Activated T-cell treated with anti-CD3 and anti-CD28 coated beads, Interleukin-2, amount 50 U/mL, for 1 hour (primary cell): ENCODE results near the gene TMEM43.

Experiments
- DNase-seq: peaks from one replicate; pipeline ENCODE4 v3.0.0-alpha.2; 2020

The TMEM43 gene

DNA sequence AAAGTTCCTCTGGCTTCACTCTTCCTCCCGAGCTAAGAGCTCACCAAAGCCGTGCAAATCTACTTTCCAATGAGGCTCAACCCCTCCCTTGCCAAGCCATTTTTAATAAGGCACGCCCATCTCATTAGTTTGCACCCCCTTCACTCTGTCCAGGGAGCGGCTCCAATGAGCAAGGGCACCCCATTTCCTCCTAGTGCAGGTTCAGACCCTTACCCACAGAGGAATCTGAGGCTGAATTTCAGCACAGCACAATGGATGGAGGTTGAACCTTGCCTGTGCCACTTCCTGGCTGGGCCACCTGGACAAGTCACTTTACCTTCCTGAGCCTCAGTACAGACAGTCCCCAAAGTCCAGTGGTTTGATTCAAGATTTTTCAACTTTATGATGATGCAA, 28.1 kb downstream of the TMEM43 start:
- no peak for DNase-seq

DNA sequence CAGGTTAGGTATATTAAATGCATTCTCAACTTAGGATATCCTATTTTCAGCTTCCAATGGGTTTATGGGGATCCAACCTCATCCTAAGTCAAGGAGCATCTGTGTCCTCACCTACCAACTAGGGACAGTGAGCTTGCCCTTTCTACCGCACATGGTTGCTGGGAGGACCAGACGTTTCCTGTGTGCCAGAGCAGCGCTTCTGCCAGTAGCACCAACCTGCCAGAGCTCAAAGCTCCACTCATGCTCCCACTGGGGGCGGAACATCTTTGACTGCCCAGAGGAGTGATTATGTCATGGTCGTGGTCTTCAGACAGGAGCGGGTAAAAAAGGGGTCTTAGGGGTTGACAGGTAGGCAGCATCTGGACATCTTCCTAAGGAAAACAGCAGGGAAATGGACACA, 28.8 kb downstream of the TMEM43 start:
- DNase-seq, result no peak

DNA sequence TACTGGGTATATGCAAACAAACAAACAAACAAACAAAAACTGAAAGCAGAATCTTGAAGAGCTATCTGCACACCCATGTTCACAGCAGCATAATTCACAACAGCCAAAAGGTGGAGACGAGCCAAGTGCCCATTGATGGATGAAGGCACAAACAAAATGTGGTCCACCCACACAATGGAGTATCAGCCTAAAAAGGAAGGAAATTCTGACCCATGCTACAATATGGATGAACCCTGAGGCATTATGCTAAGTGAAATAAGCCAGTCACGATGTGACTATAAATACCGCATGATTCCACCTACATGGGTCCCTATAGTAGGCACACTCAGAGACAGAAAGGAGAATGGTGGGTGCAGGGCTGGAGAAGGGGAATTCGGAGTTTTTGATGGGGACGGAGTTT, 29.4 kb downstream of the TMEM43 start:
- no peak for DNase-seq

DNA sequence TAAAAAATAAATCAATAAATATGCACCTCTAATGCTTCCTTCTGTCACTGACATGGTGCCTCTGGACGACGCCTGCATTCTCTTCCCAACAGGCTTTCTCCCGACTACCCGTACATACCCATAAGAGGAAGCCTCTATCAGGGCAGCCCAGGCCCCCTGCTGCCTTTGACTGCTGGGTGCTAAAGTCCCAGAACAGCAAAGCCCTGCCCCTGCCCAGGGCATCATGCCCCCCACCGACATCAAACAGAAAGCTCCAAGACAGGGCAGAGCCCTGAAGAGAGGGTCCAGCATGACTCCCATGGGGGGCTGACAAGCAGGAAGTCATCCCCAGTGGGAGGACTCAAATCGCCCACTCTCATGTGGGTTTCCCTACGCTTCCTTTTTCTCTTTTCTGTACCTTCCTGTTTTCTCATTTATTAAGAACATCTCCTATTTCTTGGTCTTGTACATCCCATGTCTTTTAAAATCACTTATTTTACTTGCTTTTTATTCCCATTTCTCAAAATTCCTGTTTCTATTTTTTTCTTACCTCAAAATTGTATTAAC, 30.1 kb downstream of the TMEM43 start:
- DNase-seq, result no peak

DNA sequence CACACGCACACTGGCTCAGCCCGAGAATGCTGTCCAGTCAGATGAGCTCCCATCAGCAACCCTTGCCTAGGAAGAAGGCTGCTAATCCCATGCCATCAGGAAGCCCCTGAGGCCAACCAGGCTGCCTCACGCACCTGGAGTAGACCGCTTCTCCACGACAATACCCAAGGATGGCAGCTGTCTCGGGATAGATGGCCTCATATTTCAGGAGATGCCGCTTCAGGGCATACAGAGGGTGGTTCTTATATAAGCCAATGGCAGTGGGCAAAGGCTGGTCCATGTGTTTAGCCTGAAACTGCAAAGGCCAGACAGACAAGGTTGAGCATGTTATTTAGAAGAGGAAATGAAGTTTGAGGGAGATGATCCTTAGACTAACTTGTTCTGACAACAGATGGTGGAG, 31.3 kb downstream of the TMEM43 start:
- DNase-seq, result no peak

DNA sequence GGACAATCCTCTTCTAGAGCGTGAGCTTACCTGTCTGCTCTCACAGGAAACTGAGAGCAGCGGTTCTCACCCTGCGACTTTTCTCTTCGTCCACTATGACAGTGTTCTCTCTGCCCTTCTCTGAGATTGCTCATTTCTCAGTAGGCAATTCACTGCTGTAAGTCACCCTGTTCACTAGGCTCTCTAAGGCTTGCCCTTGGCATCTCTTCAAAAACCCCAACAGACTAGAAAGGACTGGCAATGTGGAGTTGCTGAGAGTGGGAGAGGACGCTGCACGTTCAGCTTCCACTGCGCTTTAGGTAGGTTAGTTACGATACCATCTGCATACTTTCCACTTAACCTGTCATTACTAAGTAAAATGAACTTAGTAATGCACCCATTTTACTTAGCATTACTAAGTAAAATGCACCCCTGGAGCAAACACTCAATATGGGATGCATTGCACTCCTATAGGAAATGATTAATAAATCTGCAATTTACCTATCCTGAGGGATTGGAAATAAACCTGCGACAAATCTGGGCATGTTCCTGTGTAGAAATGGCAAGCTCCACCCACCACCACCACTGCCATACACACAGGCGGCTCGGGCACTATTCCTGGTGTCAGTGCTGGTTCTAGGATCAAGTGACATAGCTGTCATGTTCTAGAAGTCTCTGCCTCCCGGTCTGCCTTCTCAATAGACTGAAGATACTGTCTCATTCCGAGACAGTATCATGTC, 32.1 kb downstream of the TMEM43 start:
- no peak for DNase-seq

DNA sequence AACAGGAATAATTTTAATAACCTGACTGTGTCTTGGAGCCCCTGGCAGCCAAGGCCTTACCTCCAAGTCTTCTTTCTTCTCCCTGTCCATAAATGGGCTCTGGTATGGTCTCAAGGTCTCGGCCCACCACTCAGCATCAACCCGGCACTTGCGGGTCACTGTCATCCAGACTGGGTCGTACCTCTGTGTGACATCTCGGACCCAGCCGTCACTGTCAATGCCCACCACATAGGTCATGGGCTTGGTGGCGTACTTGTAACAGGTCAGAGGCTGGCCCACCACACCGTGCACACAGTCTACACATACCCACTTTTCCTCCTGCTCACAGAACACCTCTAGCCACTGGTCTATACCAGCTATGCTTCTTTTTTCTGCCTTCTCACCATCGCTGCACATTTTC, 33.1 kb downstream of the TMEM43 start:
- DNase-seq, result no peak

DNA sequence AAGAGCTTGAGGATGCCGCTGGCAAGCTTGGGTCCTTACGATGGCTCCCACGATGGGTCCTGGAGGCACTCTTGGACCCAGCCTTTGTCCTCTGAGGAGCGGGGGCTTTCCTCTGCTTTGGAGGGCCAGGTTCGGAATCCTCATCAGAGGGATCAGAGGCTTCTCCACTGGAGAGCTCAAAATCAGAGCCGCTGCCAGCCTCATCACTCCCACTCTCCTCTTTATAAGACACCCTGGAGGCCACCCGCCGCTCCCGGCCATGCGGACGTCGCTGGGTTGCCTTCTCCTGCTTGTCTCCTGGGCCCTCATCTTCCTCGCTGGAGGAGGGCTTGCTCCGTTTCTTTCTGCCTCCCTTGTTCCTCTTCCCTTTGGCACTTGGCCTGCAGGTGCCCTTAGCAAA, 33.5 kb downstream of the TMEM43 start:
- DNase-seq, result no peak

DNA sequence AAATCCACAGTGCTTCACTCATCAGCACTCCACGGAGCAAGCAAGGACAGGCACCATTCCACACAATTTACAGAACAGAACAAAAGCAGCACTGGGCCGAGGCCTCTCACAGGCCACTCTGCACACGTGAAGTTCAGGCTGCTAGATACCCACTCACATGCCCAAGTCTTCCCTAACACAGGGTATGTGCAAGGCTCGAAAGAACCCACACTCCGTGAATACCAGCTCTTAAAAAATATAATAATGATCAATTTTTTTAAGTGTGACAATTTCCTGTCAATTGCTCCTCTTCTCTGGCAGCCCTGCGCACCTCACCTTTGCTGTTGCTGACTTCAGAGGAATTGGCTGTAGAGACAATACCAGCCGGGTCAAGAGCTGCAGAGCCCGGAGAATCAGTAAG, 34.6 kb downstream of the TMEM43 start:
- DNase-seq, result no peak

DNA sequence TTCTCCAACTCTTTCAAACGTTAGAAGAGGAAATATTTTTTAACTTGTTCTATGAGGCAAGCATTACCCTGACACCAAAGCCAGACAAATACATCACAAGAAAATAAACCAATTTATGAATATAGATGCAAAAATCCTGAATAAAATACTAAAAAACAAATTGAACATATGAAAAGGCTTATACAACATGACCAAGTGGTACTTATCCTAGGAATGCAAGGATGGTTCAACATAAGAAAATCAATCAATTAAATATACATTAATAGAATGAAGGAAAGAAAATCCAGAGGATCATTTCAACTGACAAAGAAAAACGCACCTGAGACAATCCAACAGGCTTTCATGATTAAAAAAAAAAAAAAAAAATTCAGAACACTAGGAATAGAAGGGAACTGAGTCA, 36.4 kb downstream of the TMEM43 start:
- DNase-seq, result no peak

DNA sequence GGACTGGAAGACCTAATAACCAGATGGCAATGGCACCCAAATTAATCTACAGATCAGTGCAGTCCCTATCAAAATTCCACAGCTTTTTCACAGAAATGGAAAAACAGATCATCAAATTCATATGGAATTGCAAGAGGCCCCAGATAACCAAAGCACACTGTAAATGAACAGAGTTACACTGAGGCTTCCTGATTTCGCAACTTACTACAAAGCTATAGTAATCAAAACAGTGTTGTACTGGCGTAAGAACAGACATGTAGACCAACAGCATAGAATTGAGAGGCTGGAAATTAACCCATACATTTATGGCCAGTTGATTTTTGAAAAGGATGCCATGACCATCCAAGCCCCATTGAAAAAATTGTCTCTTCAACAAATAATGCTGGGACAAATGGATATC, 37.3 kb downstream of the TMEM43 start:
- no peak for DNase-seq

DNA sequence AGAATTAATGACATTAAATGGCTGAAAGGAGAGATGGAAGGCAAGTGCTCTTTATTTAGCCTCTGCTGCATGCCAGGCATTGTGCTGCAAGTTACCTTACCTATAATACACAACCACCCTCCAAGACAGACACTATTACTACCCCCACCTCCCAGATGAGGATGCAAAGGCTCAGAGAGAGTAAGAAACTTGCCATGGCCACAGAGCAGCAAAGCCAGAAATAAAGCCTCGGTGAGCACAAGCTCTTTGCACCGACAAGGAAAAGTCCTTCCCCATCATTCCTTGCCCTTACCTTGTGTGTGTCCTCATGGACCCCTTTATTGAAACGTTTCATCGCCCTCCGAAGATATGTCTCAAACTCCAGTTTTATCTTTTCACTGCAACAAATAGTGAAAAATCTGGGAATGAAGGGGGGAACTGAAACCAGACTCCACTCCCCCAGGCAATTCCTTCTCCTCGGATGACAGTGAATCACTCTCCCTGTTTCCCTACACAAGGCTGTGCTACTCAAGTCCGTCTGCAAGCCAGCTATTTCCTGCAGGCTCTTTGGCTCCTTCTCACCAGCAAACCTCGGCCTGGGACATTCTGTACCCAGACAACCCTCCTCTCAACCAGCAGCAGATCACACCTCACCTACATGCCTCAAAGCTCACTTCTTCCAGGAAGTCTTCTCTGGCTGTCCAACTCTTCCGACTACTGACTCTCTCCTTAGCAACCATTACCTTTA, 42.2 kb downstream of the TMEM43 start:
- no peak for DNase-seq

DNA sequence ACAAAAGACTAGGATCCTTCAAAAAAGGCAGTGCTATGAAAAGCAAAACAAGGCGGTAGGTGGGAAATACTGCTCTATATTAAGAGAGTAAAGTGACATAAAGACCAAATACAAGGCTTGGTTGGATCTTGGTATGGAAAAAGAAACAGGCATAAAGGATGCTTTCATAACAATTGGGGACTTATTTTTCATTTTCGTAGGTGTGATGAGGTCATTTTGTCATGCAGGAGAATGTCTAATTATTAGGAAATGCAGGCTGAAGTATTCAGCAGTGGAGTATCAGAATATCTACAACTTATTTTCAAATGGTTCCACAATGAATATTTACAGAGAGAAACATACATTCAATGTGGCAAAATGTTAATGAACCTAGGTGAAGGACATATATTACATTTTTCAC, 44.6 kb downstream of the TMEM43 start:
- no peak for DNase-seq

DNA sequence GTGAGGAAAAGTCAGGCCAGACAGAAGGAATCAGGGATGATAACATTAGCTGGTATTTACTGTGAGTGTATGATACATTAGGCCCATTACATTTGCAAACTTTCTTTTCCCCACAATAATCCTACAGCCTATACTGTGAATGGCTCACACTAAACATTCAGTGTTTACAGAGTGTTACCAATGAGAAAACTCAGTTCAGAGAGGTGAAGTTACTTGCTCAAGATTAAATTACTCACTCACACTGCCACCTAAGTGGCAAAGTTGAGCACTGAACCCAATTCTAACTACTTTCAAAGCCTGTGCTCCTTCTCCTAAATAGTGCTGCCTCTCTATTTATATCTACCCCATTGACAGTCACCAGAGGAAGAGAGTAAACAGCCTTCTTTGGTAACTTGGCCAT, 45.0 kb downstream of the TMEM43 start:
- no peak for DNase-seq

DNA sequence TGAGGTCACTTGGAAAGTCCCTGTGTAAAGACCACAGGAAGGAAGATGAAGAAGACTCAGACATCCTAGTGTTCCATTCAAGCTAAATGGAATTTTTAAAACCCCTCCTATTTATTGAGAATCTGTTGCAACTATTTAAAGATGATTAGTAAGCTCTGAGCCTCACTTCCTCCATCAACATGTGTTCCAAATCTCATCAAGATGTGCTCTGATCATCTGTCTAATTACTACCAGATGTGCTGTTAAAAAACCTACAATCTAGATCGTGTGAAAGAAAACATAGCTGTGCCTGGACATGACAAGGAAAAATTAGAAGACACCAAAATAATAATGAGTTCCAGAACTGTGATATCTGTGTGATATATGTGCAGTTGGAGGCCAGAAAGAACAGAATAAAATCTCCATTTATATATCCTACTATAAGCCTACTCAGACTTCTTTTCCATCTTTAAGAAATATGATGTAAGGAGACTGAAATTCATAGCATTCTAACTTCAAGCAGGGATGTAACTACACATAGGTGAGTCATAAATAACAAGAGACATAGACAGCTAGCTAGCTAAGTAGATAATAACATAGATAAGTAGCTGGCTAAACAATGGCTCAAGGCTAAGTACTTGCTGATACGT, 45.8 kb downstream of the TMEM43 start:
- DNase-seq, result no peak

DNA sequence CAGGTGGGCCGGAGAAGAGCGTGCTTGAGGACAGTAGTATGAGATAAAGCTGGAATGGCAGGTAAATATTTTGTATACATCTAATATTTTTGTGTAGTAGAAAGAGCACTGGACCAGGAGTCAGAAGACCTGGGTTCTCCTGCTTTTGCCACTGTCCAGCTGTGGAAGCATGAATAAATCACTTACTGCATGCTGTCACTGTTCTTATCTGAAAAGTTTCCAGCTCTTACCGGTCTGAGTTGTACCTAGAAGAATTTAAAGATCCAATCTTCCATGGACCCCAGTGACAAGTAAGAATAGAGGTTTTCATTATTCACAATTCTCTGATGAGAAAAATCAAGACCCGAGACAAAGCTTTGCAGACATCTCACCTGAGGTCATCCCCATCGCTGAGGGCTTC, 47.6 kb downstream of the TMEM43 start:
- DNase-seq, result no peak

DNA sequence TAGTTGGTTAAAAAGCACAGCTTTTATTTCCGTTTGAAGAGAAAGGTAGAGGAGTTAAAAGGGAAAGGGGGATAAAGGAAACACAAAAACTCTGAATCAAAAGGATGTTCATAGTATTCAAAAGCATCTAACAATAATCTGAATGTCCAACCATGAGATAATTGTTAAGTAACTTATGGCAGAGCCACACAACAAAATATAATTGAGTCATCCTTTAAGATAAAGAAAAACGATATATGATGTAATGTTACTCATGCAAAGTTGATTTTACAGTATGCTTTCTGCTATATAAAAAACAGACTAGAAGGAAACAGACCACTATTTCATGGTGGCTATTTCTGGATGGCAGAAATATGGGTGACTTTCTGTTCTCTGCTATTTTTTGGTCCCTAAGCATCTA, 49.6 kb downstream of the TMEM43 start:
- DNase-seq, result no peak

DNA sequence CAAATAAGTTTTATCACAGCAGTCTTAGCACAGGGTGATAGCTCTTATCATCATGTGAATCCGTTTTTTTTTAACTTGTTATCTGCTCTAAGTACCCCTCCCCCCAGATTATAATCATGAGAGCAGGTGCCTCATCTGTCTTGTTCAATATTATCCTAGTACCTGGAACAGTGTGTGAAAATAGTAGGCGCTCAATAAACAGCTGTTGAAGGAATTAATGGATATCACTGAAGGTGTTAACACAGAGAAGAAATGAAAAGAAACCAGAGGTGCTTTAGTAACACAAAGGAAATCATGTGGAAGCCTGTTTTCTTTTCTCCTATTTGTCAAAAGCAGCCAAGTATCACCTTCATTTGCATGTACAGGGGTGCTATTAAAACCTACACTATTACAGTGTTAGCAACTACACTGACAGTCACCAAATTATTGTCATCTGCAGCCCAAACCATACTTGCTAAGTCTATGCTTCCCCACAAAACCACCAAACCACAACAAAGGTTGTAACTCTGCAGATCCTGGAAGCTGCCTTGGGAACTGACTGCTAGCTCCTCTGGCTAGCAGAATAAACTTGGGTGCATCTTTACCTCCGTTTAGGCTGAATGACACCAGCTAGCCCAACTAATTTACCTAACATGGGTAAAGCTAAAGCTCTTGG, 50.7 kb downstream of the TMEM43 start:
- DNase-seq, result no peak

DNA sequence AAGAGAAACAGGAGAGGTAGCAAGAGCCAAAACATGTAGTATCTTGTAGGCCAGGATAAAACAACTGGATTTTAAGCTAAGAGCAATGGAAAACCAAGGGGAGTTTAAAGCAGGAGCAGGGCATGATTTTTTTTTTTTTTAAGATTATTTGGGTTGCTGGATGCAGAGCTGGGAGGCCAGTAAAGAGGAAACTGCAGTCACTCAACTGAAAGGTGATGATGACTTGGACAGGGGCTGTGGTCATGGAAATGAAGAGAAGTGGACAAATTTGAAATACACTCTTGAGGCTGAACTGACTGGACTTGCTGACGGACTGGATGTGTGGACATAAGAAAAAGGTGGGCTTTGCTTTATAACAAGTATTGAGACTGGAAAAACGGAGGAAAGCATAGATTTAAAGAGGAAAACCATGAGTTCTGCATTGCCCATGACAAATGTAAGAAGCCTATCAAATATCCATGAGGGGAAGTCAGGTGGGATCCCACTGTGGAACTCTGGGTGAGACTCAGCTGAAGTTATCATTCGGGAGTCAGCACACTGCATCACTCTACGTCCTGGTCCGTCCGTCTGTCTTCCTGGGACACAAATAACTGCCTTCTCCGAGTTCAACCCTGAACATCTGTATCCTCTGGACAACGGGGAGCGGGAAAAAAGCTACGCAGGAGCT, 52.9 kb downstream of the TMEM43 start:
- DNase-seq, result no peak

DNA sequence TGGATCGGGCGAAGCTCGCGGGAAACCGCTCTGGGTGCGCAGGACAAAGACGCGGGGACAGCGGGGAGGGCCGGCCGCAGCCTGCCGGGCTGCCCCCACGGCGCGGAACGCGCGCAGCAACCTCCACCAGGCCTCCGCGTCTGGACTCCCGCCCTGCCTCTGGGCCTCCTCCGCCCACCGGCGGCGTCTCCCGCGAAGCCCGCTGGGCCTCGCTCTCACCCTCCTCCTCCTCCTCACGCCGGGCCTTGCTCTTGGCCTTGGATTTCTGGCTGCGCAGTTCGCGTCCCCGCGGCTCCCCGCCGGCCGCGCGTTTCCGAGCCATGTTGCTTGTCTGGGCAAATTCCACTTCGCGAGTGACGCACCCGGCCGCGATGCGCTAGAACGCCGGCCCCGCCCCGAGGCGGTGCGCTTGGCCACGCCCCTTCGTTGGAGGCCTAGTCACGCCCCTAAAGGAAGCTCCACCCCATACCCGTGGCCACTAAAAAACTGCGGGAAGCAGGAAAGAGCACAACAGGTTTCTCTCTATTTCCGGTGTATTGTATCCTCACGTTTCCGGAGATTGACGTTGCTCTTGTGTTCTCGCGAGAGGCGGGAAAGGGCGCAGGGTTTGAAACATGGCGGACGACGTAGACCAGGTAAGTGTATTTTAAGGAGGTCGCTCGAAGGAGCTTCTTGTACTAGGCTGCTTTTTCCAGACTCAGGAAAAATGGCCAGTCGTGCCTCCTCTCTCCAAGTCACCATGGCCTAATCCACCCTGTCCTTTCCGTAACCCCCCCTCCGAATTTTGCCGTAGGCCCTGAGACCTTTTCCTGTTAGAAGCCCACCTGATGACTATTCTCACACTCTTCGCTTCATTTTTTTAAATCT, 53.6 kb downstream of the TMEM43 start, which contains the start of the genes LSM3 and XPC:
LSM3 (plus strand) TSS at position 571 of the 867 bp plus-strand sequence; CDS start at position 615, 44 bp downstream.
XPC (minus strand) TSS at position 355 of the 867 bp plus-strand sequence; CDS start at position 322, 33 bp downstream.
- peak; percentile 100 for DNase-seq

DNA sequence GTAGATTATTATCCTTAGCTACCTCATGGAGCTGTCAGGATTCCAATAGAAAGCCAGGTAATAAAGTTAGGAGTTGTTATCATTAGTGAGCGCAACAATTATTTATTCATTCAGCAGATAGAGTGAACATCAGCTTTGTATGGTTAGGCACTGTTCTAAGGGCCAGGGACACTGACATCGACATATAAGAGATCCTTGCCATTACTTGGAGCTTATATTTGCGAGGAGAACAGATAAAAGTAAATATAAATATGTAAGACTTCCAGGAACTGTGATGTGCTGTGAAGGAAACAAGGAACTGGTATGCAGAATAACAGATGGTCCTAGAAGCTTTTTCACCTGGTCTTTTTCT, 54.2 kb downstream of the TMEM43 start:
- no peak for DNase-seq

DNA sequence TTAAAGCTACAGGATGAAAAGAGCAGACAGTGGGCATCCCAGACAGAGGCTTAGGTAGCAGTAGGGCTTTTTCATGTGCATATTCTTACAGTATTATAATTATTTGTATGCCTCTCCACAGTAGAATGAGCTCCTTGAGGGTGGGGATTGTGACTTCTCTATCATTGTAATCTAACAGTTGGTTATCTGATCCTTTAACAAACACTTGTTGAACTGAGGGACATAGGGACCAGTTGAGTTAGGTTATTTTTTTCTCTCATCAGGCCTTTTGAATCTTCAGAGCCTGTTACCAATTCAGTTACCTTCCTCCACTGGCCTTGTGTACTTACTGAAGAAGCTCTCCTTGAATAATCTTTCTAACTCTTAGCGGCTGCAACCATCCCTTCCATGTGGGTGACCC, 54.9 kb downstream of the TMEM43 start:
- no peak for DNase-seq
